ENCODE data around the gene CFAP92. TPM values are rescaled to one million over a fixed set of nuclear protein-coding genes. Genes with fewer than 3 reads are reported as not detected.

Gene CFAP92
- not detected in 2 replicates for total RNA-seq

GRCh38 chr3:128993461-128994172, at the start of gene CFAP92:
TSS of gene CFAP92 (minus strand) at chr3:128994076. CDS start at chr3:128993304, 772 bp downstream.

GRCh38 chr3:129001101-129001805, 7.4 kb upstream of the CFAP92 start, which contains the start of gene EFCC1:
TSS of gene EFCC1 (plus strand) at chr3:129001304. CDS start at chr3:129001629, 325 bp downstream.

GRCh38 chr3:128879125-128879969, 114.5 kb downstream of the CFAP92 start, which contains the start of gene ACAD9:
TSS of gene ACAD9 (plus strand) at chr3:128879620. CDS start at chr3:128879692, 72 bp downstream.

Other genes with a start within 250 kb of the CFAP92 start
- gene ACAD9, start 114.5 kb downstream of the CFAP92 start, total RNA-seq: 26.2 and 47.9 TPM in 2 replicates
- gene EFCC1, start 7.2 kb upstream of the CFAP92 start, total RNA-seq: not detected in 2 replicates
- gene GP9, start 66.7 kb upstream of the CFAP92 start, total RNA-seq: not detected in 2 replicates
- gene RAB43, start 127.7 kb upstream of the CFAP92 start, total RNA-seq: 21.0 and 28.6 TPM in 2 replicates
- 13.9 and 17.4 TPM in 2 replicates for gene ISY1, start 167.0 kb upstream of the CFAP92 start, total RNA-seq
- gene CNBP, start 189.8 kb upstream of the CFAP92 start, total RNA-seq: 169 and 232 TPM in 2 replicates